ENCODE data around the gene ITGA3.

GRCh38 chr17:50021681-50022370 lies 34.1 kb upstream of the ITGA3 start:
- TF ChIP-seq POLR2A (IDR thresholded peaks at IDR 0.05) (no peak), CTCF (IDR thresholded peaks at IDR 0.05) (no peak)
